HG02840 (cell line): ENCODE measurements around the gene LRBA.
"Not testable (repeated sequence)": the region's sequence is repeated elsewhere in the genome, so short reads cannot be mapped to it uniquely, and the experiment has no call there.

ENCODE experiments used
- ATAC-seq: cut with Tn5 transposase; IDR thresholded peaks from one replicate; pipeline ENCODE4 v1.9.1; 2021; ENCODE audit warnings: mild to moderate bottlenecking, moderate library complexity, moderate number of reproducible peaks; ENCODE audit not compliant: unreplicated experiment, low FRiP score

The LRBA gene

GRCh38 chr4:150978738-150979575 is 36.1 kb downstream of the LRBA start:
- ATAC-seq: no peak

DNA sequence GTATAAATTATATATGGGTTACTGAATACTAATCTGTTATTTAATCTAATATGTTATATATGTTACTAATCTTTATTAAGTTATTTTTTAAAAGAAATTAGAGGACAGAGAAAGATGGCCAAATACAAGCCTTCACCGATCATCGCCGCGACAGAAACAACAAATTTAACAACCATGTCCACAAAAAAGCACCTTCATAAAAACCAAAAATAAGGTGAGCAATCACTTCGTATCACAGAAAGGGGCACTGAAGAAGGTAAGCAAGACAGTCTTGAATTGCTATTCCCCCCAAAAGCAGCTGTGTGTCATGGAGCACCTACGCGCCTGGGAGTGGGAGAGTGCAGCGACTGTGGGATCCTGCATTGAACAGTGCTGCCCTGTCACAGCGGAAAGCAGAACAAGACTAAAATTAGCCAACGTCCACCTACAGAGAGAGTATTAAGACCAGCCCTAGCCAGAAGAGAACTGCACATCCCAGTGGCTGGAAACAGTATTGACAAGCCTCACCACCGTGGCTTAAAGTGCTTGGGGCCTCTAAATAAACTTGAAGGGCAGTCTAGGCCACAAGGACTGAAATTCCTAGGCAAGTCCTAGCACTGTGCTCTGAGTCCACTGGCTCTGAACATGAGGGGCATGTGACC is 38.5 kb downstream of the LRBA start:
- ATAC-seq: no peak

DNA sequence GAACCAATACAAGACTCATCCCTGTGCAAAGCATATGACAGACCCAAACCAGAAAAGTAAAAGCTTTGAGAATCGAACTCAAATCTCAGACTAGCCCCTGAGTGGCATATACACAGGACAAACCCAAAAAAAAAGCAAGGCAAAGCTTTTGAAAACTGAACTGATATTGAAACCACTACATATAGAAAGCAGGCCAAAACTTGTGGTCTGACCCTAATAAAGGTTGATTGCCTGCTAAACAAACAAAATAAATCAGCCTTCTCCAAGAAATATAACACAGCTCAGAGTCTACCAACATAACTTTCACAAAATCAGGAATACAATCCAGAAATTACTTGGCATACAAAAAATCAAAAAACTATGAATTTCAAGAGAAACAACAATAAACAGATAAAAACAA is 40.3 kb downstream of the LRBA start:
- no peak for ATAC-seq

DNA sequence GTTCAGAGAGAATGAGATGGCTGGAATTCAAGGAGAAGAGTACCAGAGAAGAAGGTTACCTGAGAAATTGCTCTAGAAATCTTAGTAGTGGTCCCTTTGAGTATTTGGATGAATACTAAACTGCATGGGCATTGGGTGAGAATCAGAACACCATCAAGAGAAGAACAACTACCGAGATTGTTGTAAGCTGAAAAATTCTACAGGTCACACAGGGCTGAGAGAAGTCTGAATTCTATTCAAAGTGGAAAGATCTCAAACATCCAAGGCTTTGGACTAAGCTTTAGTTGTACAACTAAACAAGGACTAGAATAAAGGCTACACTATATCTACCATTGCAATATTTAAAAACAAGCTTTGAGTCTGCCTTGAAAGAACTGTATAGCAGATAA is 40.8 kb downstream of the LRBA start:
- no peak for ATAC-seq

GRCh38 chr4:150973626-150974251 is 41.3 kb downstream of the LRBA start:
- ATAC-seq: no peak

DNA sequence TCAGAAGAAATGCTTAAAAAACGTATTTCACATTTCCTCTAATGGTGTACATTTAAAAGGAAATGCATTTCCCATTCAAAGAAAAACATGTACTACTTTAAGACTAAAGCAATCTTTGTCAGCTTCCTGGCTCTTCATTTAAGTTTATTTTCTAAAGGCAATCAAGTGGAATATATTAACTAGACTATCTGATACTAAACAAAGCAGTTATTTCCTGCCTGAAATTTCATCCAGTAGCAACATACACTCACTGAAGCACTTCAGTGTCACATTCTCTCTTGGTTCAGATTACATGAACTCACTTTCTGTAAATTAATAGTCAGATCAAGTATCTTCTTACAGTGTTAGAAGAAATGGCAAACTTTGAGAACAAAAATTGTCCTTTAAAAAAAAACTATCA is 42.5 kb downstream of the LRBA start:
- no peak for ATAC-seq

GRCh38 chr4:150971901-150972300 is 43.2 kb downstream of the LRBA start:
- ATAC-seq: no peak

GRCh38 chr4:150970685-150971151 is 44.4 kb downstream of the LRBA start:
- ATAC-seq: peak; percentile 68

DNA sequence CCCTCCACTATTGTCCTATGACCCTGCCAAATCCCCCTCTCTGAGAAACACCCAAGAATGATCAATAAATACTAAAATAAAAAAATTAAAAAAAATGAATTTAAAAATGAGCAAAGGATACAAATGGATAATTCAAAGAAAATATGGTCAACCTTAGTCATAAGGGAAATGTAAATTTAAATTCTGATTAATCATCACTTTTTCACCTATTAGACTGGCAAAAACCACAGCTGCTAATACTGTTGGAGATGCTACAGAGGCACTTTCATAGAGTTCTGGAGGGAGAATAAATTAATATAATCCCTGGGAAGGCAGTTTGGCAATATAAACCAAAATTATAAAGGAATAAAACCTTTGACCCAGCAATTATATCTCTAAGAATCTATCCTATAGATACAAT is 50.3 kb downstream of the LRBA start:
- ATAC-seq: no peak

DNA sequence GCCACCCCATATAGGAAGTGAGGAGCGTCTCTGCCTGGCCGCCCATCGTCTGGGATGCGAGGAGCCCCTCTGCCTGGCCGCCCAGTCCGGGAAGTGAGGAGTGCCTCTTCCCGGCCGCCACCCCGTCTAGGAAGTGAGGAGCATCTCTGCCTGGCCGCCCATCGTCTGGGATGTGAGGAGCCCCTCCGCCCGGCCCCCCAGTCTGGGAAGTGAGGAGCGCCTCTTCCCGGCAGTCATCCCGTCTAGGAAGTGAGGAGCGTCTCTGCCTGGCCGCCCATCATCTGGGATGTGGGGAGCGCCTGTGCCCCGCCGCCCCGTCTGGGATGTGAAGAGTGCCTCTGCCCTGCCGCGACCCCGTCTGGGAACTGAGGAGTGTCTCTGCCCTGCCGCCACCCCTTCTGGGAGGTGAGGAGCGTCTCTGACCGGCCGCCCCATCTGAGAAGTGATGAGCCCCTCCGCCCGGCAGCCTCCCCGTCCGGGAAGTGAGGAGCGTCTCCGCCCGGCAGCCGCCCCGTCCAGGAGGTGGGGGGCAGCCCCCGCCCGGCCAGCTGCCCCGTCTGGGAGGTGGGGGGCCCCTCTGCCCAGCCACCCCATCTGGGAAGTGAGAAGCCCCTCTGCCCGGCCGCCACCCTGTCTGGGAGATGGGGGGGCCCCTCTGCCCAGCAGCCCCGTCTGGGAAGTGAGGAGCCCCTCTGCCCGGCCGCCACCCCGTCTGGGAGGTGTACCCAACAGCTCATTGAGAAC is 51.3 kb downstream of the LRBA start:
- not testable (repeated sequence) for ATAC-seq

DNA sequence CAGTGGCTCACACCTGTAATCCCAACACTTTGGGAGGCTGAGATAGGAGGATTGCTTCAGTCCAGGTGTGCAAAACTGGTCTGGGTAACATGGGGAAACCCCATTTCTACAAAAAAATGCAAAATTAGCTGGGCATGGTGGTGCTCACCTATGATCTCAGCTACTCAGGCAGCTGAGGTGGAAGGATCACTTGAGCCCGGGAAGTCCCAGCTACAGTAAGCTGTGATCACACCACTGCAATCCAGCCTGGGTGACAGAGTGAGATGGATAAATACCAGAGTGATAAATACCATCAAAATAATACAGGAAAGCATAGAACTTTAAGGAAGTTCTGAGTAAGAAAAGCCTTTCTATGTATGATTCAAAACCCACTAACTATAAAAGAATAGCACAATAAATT is 52.8 kb downstream of the LRBA start:
- peak; percentile 63 for ATAC-seq

- no peak for ATAC-seq
Measured at GRCh38 chr4:150961566-150961965, 53.5 kb downstream of the LRBA start.

GRCh38 chr4:150960818-150961217 is 54.3 kb downstream of the LRBA start:
- no peak for ATAC-seq

DNA sequence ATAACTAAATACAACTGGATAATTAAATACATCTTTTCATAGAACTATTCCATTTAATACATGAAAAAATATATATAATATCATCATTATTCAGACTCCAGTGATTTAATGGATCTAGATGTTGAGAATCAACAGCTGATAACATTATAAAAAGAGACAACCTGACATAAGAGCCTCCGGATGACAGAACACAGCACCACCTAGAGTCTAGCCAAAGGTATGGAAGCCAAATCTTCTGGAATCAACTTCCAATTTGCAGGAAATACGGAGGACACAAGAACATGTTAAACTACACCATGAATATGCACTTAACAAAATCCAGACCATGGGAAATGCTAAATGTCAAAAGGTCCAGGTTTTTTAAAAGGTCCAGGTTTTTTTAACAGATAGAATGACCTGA is 55.0 kb downstream of the LRBA start:
- no peak for ATAC-seq

DNA sequence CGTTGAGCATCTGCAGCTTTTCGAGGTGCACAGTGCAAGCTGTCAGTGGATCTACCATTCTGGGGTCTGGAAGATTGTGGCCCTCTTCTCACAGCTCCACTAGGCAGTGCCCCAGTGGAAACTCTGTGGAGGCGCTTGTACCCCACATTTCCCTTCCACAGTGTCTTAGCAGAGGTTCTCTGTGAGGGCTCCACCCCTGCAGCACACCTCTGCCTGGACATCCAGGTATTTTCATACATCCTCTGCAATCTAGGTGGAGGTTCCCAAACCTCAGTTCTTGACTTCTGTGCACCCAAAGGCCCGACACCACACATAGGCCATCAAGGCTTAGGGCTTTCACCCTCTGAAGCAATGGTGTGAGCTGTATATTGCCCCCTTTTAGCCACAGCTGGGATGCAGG is 57.1 kb downstream of the LRBA start:
- not testable (repeated sequence) for ATAC-seq

DNA sequence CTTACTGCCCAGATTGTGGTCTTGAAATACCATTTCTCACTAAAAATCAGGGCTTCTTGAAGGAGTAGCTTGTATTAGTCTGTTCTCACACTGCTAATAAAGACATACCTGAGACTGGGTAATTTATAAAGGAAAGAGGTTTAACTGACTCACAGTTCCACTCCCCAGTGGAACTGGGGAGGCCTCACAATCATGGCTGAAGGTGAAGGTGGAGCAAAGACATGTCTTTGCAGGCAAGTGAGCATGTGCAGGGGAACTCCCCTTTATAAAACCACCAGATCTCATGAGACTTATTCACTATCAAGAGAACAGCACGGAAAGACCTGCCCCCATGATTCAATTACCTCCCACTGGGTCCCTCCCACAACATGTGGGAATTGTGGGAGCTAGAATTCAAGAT is 58.0 kb downstream of the LRBA start:
- not testable (repeated sequence) for ATAC-seq

GRCh38 chr4:150953916-150954315 is 61.2 kb downstream of the LRBA start:
- ATAC-seq: not testable (repeated sequence)

DNA sequence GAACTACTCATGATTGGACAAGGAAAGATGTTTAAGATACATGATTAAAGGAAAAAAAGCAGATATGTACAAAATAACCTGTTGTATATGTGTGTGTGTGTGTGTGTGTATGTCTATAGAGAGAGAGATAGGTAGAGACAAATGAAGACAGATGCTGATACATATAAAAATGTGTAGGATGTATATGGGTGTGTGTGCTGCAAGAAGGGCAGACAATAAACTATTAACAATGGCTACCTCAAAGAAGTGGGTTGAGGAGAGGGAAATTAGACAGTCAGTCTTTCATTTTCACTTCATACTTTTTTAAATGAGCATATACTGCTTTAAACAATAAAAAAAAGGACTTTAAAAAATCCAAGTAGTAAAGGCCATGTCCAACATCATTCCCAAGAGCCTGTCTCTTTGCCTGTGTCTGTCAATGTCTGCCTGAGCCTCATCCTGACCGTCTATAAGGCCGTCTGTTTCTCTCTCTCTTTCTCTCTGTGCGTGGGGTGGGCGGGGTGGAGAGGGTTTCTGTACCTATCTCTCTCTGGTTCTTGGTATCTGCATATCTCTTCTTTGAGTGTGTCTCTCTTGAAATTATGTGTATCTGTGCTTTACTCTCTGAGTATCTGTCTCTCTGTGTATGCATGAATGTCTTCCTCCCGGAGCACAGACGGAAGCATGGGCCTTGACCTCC is 62.8 kb downstream of the LRBA start:
- no peak for ATAC-seq

DNA sequence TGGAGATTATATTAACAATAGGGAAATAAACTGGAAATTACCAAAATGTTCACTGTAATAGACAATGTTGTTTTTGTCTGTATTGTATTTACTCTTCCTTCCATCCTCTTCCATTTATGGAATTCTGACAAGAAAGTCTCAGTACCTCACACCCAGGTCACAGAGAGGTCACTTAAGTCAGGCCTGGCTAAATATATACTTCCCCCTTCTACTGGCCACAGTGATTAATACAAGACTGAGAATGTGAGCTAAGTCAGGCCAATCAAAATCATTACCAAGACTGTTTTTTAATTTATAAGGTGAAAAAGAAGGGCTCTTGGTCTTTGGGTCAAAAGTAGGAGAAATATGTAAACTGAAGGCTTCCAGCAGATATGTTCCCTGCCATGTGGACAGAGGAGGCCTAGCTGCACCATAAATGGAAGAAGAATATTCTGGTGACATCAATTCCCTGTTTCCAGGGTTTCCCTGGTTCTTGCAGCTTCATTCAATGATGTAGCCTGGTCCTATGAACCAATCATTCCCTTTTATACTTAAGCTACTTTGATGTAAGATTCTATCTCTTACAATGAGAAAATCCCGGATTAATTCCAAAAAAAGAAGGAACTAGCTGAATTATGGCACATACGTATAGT is 64.3 kb downstream of the LRBA start:
- ATAC-seq: peak; percentile 76

- ATAC-seq: no peak
Measured at GRCh38 chr4:150949943-150950342, 65.1 kb downstream of the LRBA start.
